Tibial nerve (tissue), 4 donors: ENCODE data around the gene EHHADH.

Experiments
- EP300 ChIP-seq, 2 donors: sonication (generic); formaldehyde crosslinking; IDR thresholded peaks; one replicate each; pipeline ENCODE4 v1.6.1; 2017; ENCODE audit warnings: antibody characterized with exemption in 2 of 2, mild to moderate bottlenecking in 1 of 2
- POLR2A ChIP-seq, 2 donors: fragments of 450-650 bp; IDR thresholded peaks; one replicate each; pipeline ENCODE4 v1.6.1; 2017; ENCODE audit warnings: antibody characterized with exemption in 2 of 2, mild to moderate bottlenecking in 2 of 2, moderate library complexity in 2 of 2
- TF ChIP-seq, protein P1 (sequence below), 5 experiments: fragments of 200-600 bp in 3 of 5; fragments of 450-650 bp in 2 of 5; sonication (generic) in 3 of 5; IDR thresholded peaks; one replicate each; pipeline ENCODE4 v1.5.1; 2016 to 2019; ENCODE audit warnings: antibody characterized with exemption in 5 of 5, mild to moderate bottlenecking in 3 of 5, moderate library complexity in 2 of 5

DNA sequence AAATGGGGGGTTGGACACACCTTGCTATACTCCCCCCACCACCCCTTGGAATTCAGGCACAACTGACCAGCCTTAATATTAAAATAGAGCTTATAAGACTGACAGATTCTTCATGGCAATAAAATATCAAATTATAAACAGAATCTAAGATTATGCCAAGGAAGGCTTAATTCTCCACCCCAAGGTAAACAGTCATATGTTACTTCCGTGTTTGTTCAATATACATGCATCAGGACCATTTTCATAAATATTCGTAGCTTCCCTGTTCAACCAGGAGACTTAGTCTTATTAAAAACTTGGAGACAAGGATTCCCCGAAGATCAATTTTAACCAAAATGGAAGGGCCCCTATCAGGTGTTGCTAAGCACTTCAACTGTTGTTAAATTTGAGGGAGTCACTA lies 13.3 kb upstream of the EHHADH start:
- TF ChIP-seq, protein P1, sequence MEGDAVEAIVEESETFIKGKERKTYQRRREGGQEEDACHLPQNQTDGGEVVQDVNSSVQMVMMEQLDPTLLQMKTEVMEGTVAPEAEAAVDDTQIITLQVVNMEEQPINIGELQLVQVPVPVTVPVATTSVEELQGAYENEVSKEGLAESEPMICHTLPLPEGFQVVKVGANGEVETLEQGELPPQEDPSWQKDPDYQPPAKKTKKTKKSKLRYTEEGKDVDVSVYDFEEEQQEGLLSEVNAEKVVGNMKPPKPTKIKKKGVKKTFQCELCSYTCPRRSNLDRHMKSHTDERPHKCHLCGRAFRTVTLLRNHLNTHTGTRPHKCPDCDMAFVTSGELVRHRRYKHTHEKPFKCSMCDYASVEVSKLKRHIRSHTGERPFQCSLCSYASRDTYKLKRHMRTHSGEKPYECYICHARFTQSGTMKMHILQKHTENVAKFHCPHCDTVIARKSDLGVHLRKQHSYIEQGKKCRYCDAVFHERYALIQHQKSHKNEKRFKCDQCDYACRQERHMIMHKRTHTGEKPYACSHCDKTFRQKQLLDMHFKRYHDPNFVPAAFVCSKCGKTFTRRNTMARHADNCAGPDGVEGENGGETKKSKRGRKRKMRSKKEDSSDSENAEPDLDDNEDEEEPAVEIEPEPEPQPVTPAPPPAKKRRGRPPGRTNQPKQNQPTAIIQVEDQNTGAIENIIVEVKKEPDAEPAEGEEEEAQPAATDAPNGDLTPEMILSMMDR (IDR thresholded peaks at IDR 0.05): no peak
- no peak for TF ChIP-seq POLR2A (IDR thresholded peaks at IDR 0.05)
- no peak for TF ChIP-seq EP300 (IDR thresholded peaks at IDR 0.05)
